Astrocyte of the cerebellum (primary cell): ENCODE measurements around the gene PDZD7.
"Not testable (repeated sequence)": the region's sequence is repeated elsewhere in the genome, so short reads cannot be mapped to it uniquely, and the experiment has no call there.

Experiments
- DNase-seq: peaks from one replicate; pipeline ENCODE4 v3.0.0-alpha.2; 2011; ENCODE audit warnings: low read depth
- H3K4me3 ChIP-seq: 2 replicates; pipeline ENCODE4 v1.5.1; 2011; ENCODE audit warnings: mild to moderate bottlenecking, low read depth, low read length, moderate library complexity
- CTCF ChIP-seq: IDR thresholded peaks from 2 replicates; pipeline ENCODE4 v1.5.1; 2012; ENCODE audit warnings: low read length, low read depth, moderate library complexity, mild to moderate bottlenecking; ENCODE audit errors: missing control alignments
- in situ Hi-C: cut with HindIII; loops from 2 replicates; pipeline ENCODE4 v1.10.0; 2017; ENCODE audit warnings: low sequenced_read_pairs

PDZD7 gene

GRCh38 chr10:101035916-101036702 lies 5.2 kb upstream of the PDZD7 start:
- TF ChIP-seq CTCF, result no peak
- no peak overlapping the region for H3K4me3 ChIP-seq
- in situ Hi-C loops, result no loop called here
- no peak for DNase-seq

- no peak overlapping the region for H3K4me3 ChIP-seq
- no peak for TF ChIP-seq CTCF
- DNase-seq, result no peak
- in situ Hi-C loops, result no loop called here
Observed at GRCh38 chr10:101035314-101035713, 4.4 kb upstream of the PDZD7 start.

DNA sequence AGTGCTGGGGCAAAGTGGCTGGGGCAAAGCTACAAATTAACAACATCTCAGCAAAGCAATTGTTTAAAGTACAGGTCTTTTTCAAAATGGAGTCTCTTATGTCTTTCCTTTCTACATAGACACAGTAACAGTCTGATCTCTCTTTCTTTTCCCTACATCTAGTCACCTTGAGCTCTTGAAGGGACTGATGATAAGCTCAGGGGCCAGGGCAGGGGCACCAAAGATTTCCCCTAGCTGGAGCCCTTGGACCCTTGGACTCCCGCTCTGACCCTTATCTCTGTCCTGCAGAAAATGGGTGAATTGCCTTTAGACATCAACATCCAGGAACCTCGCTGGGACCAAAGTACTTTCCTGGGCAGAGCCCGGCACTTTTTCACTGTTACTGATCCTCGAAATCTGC lies 3.5 kb upstream of the PDZD7 start:
- not testable (repeated sequence) for DNase-seq, H3K4me3 ChIP-seq
- in situ Hi-C loops, result loop anchor here (5.0 kb wide), 1 partner anchor 37 kb away; the partner anchor contains the start of gene LZTS2

DNA sequence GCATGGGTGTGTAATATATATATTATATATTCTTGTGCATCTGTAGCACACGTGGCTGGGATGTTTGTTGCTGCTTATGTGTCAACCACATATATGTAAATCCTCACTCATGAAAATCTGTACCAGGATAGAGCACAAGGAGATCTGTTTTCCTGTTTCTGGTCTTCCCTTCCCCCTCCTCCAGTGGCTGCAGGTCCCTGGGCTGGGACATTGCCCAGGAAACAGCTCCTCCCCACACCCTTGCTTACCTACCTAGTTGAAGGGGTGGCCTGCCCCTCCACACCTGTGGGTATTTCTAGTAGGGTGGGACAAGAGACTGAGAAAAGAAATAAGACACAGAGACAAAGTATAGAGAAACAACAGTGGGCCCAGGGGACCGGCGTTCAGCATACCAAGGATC lies 2.3 kb upstream of the PDZD7 start:
- in situ Hi-C loops, result loop anchor here (5.0 kb wide), 1 partner anchor 36 kb away; the partner anchor contains the start of gene LZTS2
- TF ChIP-seq CTCF, result no peak
- no peak for DNase-seq
- peak overlapping the region; percentile 88 for H3K4me3 ChIP-seq

GRCh38 chr10:101032637-101033224 lies 1.8 kb upstream of the PDZD7 start:
- no peak for TF ChIP-seq CTCF
- peak; percentile 75 for DNase-seq
- H3K4me3 ChIP-seq, result peak overlapping the region; percentile 88
- in situ Hi-C loops, result loop anchor here (5.0 kb wide), 1 partner anchor 35 kb away; the partner anchor contains the start of gene LZTS2

GRCh38 chr10:101031796-101032636 lies 1.1 kb upstream of the PDZD7 start:
- no peak for TF ChIP-seq CTCF
- peak overlapping the region; percentile 88 for H3K4me3 ChIP-seq
- no peak for DNase-seq
- in situ Hi-C loops, result loop anchor here (5.0 kb wide), 1 partner anchor 35 kb away; the partner anchor contains the start of gene LZTS2
